ENCODE data around the gene ARMH1. TPM values are rescaled to one million over a fixed set of nuclear protein-coding genes. Genes with fewer than 3 reads are reported as not detected.
A peak's percentile ranks its signal among the peaks of the same experiment; 100 is the strongest.

Gene ARMH1
- total RNA-seq, 1 experiment from 2014 or later, result 0.65 TPM

GRCh38 chr1:44673675-44674112 lies 820 bp upstream of the ARMH1 start:
- POLR2A ChIA-PET, result interaction anchor here (0.6 to 3.0 kb wide), 22 partner anchors 10 to 1436 kb away, joined by 3 to 22 read pairs (median 5); partner anchors contain the start of genes HECTD3, MUTYH, RNU5D-1 and RPS8
- CTCF ChIA-PET, result interaction anchor here (0.7 to 4.2 kb wide), 5 partner anchors 18 to 55 kb away, joined by 3 to 29 read pairs (median 6); no protein-coding TSS in a partner anchor
- peak overlapping the region; percentile 74 for H3K4me3 Mint-ChIP-seq (ENCODE audit: unreplicated experiment)
- TF ChIP-seq CTCF (IDR thresholded peaks at IDR 0.05; ENCODE audit: unreplicated experiment), result no peak
- DNase-seq (ENCODE audit: unreplicated experiment), result no peak
- BruUV-seq (replicated peaks), result TSS peak; percentile 63
- H3K4me1 Mint-ChIP-seq (ENCODE audit: insufficient read depth, unreplicated experiment), result peaks cover 17% of the 10 kb centered on the region
- intact Hi-C loops (cut with micrococcal nuclease), result no loop called here
- no peaks in the 10 kb centered on the region for H3K27me3 Mint-ChIP-seq (ENCODE audit: insufficient read depth, unreplicated experiment)
- H3K36me3 Mint-ChIP-seq (ENCODE audit: insufficient read depth, unreplicated experiment), result peaks cover 8% of the 10 kb centered on the region
- no peaks in the 10 kb centered on the region for H3K9me3 Mint-ChIP-seq (ENCODE audit: unreplicated experiment)
- peak overlapping the region; percentile 96 for H3K27ac Mint-ChIP-seq (ENCODE audit: low read depth, unreplicated experiment)

- BruUV-seq (replicated peaks), result no TSS peak
- POLR2A ChIA-PET, result interaction anchor here (0.9 to 3.0 kb wide), 11 partner anchors 26 to 700 kb away, joined by 3 to 22 read pairs (median 5); partner anchors contain the start of gene RNU5D-1
Measured at GRCh38 chr1:44675186-44675585, 672 bp downstream of the ARMH1 start.

GRCh38 chr1:44676484-44677200 lies 2.1 kb downstream of the ARMH1 start:
- intact Hi-C loops (cut with micrococcal nuclease), result loop anchor here (1.0 kb wide), 1 partner anchor 21 kb away; no protein-coding TSS in a partner anchor
- Mint-ChIP-seq H3K4me1 (ENCODE audit: insufficient read depth, unreplicated experiment) (peaks cover 17% of the 10 kb centered on the region), H3K27ac (ENCODE audit: low read depth, unreplicated experiment) (no peak overlapping the region), H3K36me3 (ENCODE audit: insufficient read depth, unreplicated experiment) (no peaks in the 10 kb centered on the region), H3K9me3 (ENCODE audit: unreplicated experiment) (no peaks in the 10 kb centered on the region), H3K27me3 (ENCODE audit: insufficient read depth, unreplicated experiment) (no peaks in the 10 kb centered on the region), H3K4me3 (ENCODE audit: unreplicated experiment) (no peak overlapping the region)
- DNase-seq (ENCODE audit: unreplicated experiment), result no peak
- BruUV-seq (replicated peaks), result no TSS peak
- CTCF ChIA-PET, result interaction anchor here (0.6 to 2.5 kb wide), 5 partner anchors 9 to 584 kb away, joined by 3 to 7 read pairs (median 4); no protein-coding TSS in a partner anchor
- TF ChIP-seq CTCF (IDR thresholded peaks at IDR 0.05; ENCODE audit: unreplicated experiment), result no peak
- POLR2A ChIA-PET, result no interaction called here

More at GRCh38 chr1:44675186-44675585, 672 bp downstream of the ARMH1 start:
- Mint-ChIP-seq H3K4me1 (ENCODE audit: insufficient read depth, unreplicated experiment) (peaks cover 17% of the 10 kb centered on the region), H3K9me3 (ENCODE audit: unreplicated experiment) (no peaks in the 10 kb centered on the region), H3K36me3 (ENCODE audit: insufficient read depth, unreplicated experiment) (no peaks in the 10 kb centered on the region), H3K4me3 (ENCODE audit: unreplicated experiment) (peak overlapping the region; percentile 74), H3K27ac (ENCODE audit: low read depth, unreplicated experiment) (peak overlapping the region; percentile 96), H3K27me3 (ENCODE audit: insufficient read depth, unreplicated experiment) (no peaks in the 10 kb centered on the region)
- CTCF ChIA-PET, result interaction anchor here (0.6 to 4.2 kb wide), 6 partner anchors 10 to 969 kb away, joined by 3 to 29 read pairs (median 6); no protein-coding TSS in a partner anchor
- intact Hi-C loops (cut with micrococcal nuclease), result no loop called here
- no peak for DNase-seq (ENCODE audit: unreplicated experiment)
- no peak for TF ChIP-seq CTCF (IDR thresholded peaks at IDR 0.05; ENCODE audit: unreplicated experiment)

- CTCF ChIA-PET, result interaction anchor here (0.9 to 2.5 kb wide), 4 partner anchors 8 to 255 kb away, joined by 3 to 7 read pairs (median 4); no protein-coding TSS in a partner anchor
Measured at GRCh38 chr1:44677201-44677766, 2.8 kb downstream of the ARMH1 start.

More at GRCh38 chr1:44677201-44677766, 2.8 kb downstream of the ARMH1 start:
- no peaks in the 10 kb centered on the region for H3K9me3 Mint-ChIP-seq (ENCODE audit: unreplicated experiment)
- no peaks in the 10 kb centered on the region for H3K27me3 Mint-ChIP-seq (ENCODE audit: insufficient read depth, unreplicated experiment)
- POLR2A ChIA-PET, result interaction anchor here (0.7 kb wide), 1 partner anchor 1387 kb away, joined by 3 read pairs; no protein-coding TSS in a partner anchor
- intact Hi-C loops (cut with micrococcal nuclease), result loop anchor here (1.0 kb wide), 1 partner anchor 22 kb away; no protein-coding TSS in a partner anchor
- H3K4me3 Mint-ChIP-seq (ENCODE audit: unreplicated experiment), result no peak overlapping the region
- peak; percentile 53 for TF ChIP-seq CTCF (IDR thresholded peaks at IDR 0.05; ENCODE audit: unreplicated experiment)
- DNase-seq (ENCODE audit: unreplicated experiment), result peak; percentile 66
- H3K36me3 Mint-ChIP-seq (ENCODE audit: insufficient read depth, unreplicated experiment), result no peaks in the 10 kb centered on the region
- no peak overlapping the region for H3K27ac Mint-ChIP-seq (ENCODE audit: low read depth, unreplicated experiment)
- BruUV-seq (replicated peaks), result no TSS peak
- peaks cover 11% of the 10 kb centered on the region for H3K4me1 Mint-ChIP-seq (ENCODE audit: insufficient read depth, unreplicated experiment)

All from MCF 10A (cell line).